Natural killer cell (primary cell): Measurements from ENCODE around the gene PPDPF. TPM values are rescaled to one million over a fixed set of nuclear protein-coding genes. Genes with fewer than 3 reads are reported as not detected.
"Not testable (repeated sequence)": the region's sequence is repeated elsewhere in the genome, so short reads cannot be mapped to it uniquely, and the experiment has no call there.

Source experiments
- ATAC-seq, 3 donors: fragments of 150-1000 bp in 2 of 3; fragments of 200-7000 bp in 1 of 3; cut with Tn5 transposase; 1 replicate in 1 of 3; 2 replicates in 2 of 3; pipeline ENCODE4 v1.10.0; 2021; ENCODE audit warnings: mild to moderate bottlenecking in 2 of 3, moderate library complexity in 2 of 3
- DNase-seq, 2 donors: peaks; one replicate each; pipeline versions ENCODE4 v3.0.0 to v3.0.0-alpha.2; 2013 to 2021; ENCODE audit warnings: mixed read lengths in 1 of 2
- H3K27ac ChIP-seq: one replicate; pipeline ENCODE4 v1.5.1; 2013; ENCODE audit warnings: mild to moderate bottlenecking, low read length
- H3K27me3 ChIP-seq: one replicate; pipeline ENCODE4 v1.6.1; 2013; ENCODE audit warnings: low read length; ENCODE audit not compliant: control insufficient read depth, insufficient read depth
- H3K36me3 ChIP-seq: one replicate; pipeline ENCODE4 v1.6.1; 2013; ENCODE audit warnings: low read length; ENCODE audit not compliant: control insufficient read depth, insufficient read depth
- H3K4me1 ChIP-seq: one replicate; pipeline ENCODE4 v1.6.1; 2013; ENCODE audit warnings: low read length; ENCODE audit not compliant: control insufficient read depth, insufficient read depth
- H3K4me3 ChIP-seq: one replicate; pipeline ENCODE4 v1.5.1; 2013; ENCODE audit warnings: low read length
- H3K9me3 ChIP-seq: one replicate; pipeline ENCODE4 v1.6.1; 2013; ENCODE audit warnings: low read length; ENCODE audit not compliant: control insufficient read depth, insufficient read depth
- H3K27ac Mint-ChIP-seq, 2 donors: one replicate each; pipeline ENCODE4 v1.8.0; 2022; ENCODE audit warnings: mild to moderate bottlenecking in 2 of 2, mixed read lengths in 2 of 2, moderate library complexity in 1 of 2
- H3K27me3 Mint-ChIP-seq, 2 donors: one replicate each; pipeline ENCODE4 v1.8.0; 2022; ENCODE audit warnings: low read depth in 2 of 2, mixed read lengths in 2 of 2
- H3K36me3 Mint-ChIP-seq: one replicate; pipeline ENCODE4 v1.8.0; 2022; ENCODE audit warnings: mixed read lengths
- H3K4me1 Mint-ChIP-seq, 2 donors: one replicate each; pipeline ENCODE4 v1.8.0; 2022; ENCODE audit warnings: mixed read lengths in 2 of 2
- H3K4me3 Mint-ChIP-seq: one replicate; pipeline ENCODE4 v1.8.0; 2022; ENCODE audit warnings: mild to moderate bottlenecking, moderate library complexity, mixed read lengths
- H3K9me3 Mint-ChIP-seq, 2 donors: one replicate each; pipeline ENCODE4 v1.8.0; 2022; ENCODE audit warnings: mixed read lengths in 2 of 2
- CTCF ChIP-seq: fragments of 200-600 bp; IDR thresholded peaks from one replicate; pipeline ENCODE4 v1.8.0; 2022; ENCODE audit warnings: antibody characterized with exemption
- WGBS: methylation state at CpG from one replicate; pipeline ENCODE4 v1.1.7; 2013; ENCODE audit warnings: missing lambda C conversion rate; ENCODE audit not compliant: insufficient coverage; 5-methylcytosine and 5-hydroxymethylcytosine counted together
- intact Hi-C: fragments of 100-400 bp; cut with micrococcal nuclease; formaldehyde crosslinking; loops from one replicate; pipeline ENCODE4 v1.14.2; 2022
- total RNA-seq, 4 donors: library from RNA; stranded (reverse); fragments of 120-200 nt in 1 of 4; gene quantifications; one replicate each; pipeline versions ENCODE4 v1.2.3 to v1.2.4, GENCODE V29; 2013 to 2022

The PPDPF gene
- total RNA-seq, 3 donors from 2014 or later (not counting 1 experiment from before 2014, with no cell fraction given): 95.5 to 197 (median 159) TPM

GRCh38 chr20:63570281-63571086 is 49.9 kb downstream of the PPDPF start:
- Mint-ChIP-seq H3K9me3 (no peaks in the 10 kb centered on the region), H3K4me1 (peaks cover 20 to 30% of the 10 kb centered on the region in 2 donors), H3K27ac (no peak overlapping the region), H3K4me3 (peak overlapping the region; percentile 50), H3K36me3 (no peaks in the 10 kb centered on the region), H3K27me3 (no peaks in the 10 kb centered on the region)
- Histone ChIP-seq H3K27ac (no peak overlapping the region), H3K36me3 (peaks cover 8% of the 10 kb centered on the region), H3K4me1 (peaks cover 59% of the 10 kb centered on the region), H3K27me3 (no peaks in the 10 kb centered on the region), H3K9me3 (no peaks in the 10 kb centered on the region), H3K4me3 (no peak overlapping the region)
- no peak for DNase-seq
- intact Hi-C loops: no loop called here
- TF ChIP-seq CTCF: no peak
- 97% methylated on average over 28 of the region's 28 CpGs for WGBS
- no peak for ATAC-seq

- H3K36me3 ChIP-seq, H3K9me3 Mint-ChIP-seq, H3K4me3 Mint-ChIP-seq, H3K9me3 ChIP-seq, H3K36me3 Mint-ChIP-seq, H3K4me3 ChIP-seq, H3K27me3 Mint-ChIP-seq, H3K27ac ChIP-seq, H3K27me3 ChIP-seq, DNase-seq, H3K27ac Mint-ChIP-seq, intact Hi-C loops, ATAC-seq: not testable (repeated sequence)
- H3K4me1 ChIP-seq: peaks cover 59% of the 10 kb centered on the region
- H3K4me1 Mint-ChIP-seq: peaks cover 20 to 30% of the 10 kb centered on the region in 2 donors
- 100% methylated on average over 2 of the region's 11 CpGs for WGBS
Observed at GRCh38 chr20:63571087-63571478, 50.5 kb downstream of the PPDPF start.

Other genes starting within 250 kb of the PPDPF start
- gene ARFGAP1, start 248.0 kb upstream of the PPDPF start, total RNA-seq: 100 to 1,000 TPM; 118 to 138 (median 127) TPM
- gene COL20A1, start 227.6 kb upstream of the PPDPF start, total RNA-seq: under 1 TPM in 2 of 3 donors, not detected in 1; 0.12 to 0.33 TPM
- gene CHRNA4, start 159.4 kb upstream of the PPDPF start, total RNA-seq: not detected
- not detected for gene KCNQ2, start 48.1 kb upstream of the PPDPF start, total RNA-seq
- under 1 TPM; 0.14 to 0.86 (median 0.35) TPM for gene EEF1A2, start 21.7 kb upstream of the PPDPF start, total RNA-seq
- gene PTK6, start 16.6 kb downstream of the PPDPF start, total RNA-seq: under 1 TPM in 2 of 3 donors, not detected in 1; 0.16 to 0.48 TPM
- gene SRMS, start 27.0 kb downstream of the PPDPF start, total RNA-seq: under 1 TPM in 2 of 3 donors, not detected in 1; 0.16 to 0.23 TPM
- gene FNDC11, start 33.4 kb downstream of the PPDPF start, total RNA-seq: under 1 TPM; 0.19 to 0.75 (median 0.25) TPM
- 10 to 100 TPM; 85.2 to 90.7 (median 89.4) TPM for gene HELZ2, start 53.5 kb downstream of the PPDPF start, total RNA-seq
- 10 to 100 TPM; 11.7 to 15.1 (median 14.6) TPM for gene GMEB2, start 106.3 kb downstream of the PPDPF start, total RNA-seq
- 10 to 100 TPM in 1 of 3 donors, 1 to 10 TPM in 2; 6.7 to 12.9 (median 8.3) TPM for gene STMN3, start 132.7 kb downstream of the PPDPF start, total RNA-seq
- 10 to 100 TPM; 36.3 to 52.0 (median 40.4) TPM for gene RTEL1, start 137.5 kb downstream of the PPDPF start, total RNA-seq
- gene TNFRSF6B, start 175.9 kb downstream of the PPDPF start, total RNA-seq: not detected
- 10 to 100 TPM; 43.9 to 55.8 (median 50.6) TPM for gene ARFRP1, start 187.2 kb downstream of the PPDPF start, total RNA-seq
- gene ZGPAT, start 187.3 kb downstream of the PPDPF start, total RNA-seq: 10 to 100 TPM; 39.3 to 47.7 (median 46.1) TPM
- 10 to 100 TPM; 86.5 to 94.4 (median 91.7) TPM for gene LIME1, start 215.9 kb downstream of the PPDPF start, total RNA-seq
- gene SLC2A4RG, start 219.0 kb downstream of the PPDPF start, total RNA-seq: 100 to 1,000 TPM in 1 of 3 donors, 10 to 100 TPM in 2; 90.4 to 100 (median 95.5) TPM